NB4 (cell line): ENCODE measurements around the gene NRP2.

ENCODE experiments used
- CTCF ChIP-seq: IDR thresholded peaks from one replicate; pipeline ENCODE4 v1.5.1; 2012; ENCODE audit warnings: low read depth, low read length
- POLR2A ChIP-seq: IDR thresholded peaks from 2 replicates; pipeline ENCODE4 v1.6.1; 2011; ENCODE audit warnings: mild to moderate bottlenecking; ENCODE audit not compliant: insufficient read length; ENCODE audit errors: extremely low read depth

- TF ChIP-seq CTCF = no peak
- no peak for TF ChIP-seq POLR2A
Measured at GRCh38 chr2:205686783-205687640, 4.7 kb downstream of the NRP2 start.
